Prostate gland (tissue), 2 donors: Measurements from ENCODE around the gene SORBS1. TPM values are rescaled to one million over a fixed set of nuclear protein-coding genes. Genes with fewer than 3 reads are reported as not detected.

Source experiments
- DNase-seq: peaks from one replicate; pipeline ENCODE4 v3.0.0-alpha.2; 2019; ENCODE audit warnings: low spot score
- H3K27ac ChIP-seq, 2 donors: fragments of 200-600 bp; sonication (generic); 2 replicates each; pipeline ENCODE4 v1.5.1; 2017 to 2019
- H3K27me3 ChIP-seq: fragments of 200-600 bp; sonication (generic); replicated peaks from 2 replicates; pipeline ENCODE4 v1.5.1; 2019; ENCODE audit not compliant: insufficient read depth
- H3K36me3 ChIP-seq, 2 donors: fragments of 200-600 bp; sonication (generic); 1 replicate in 1 of 2; 2 replicates in 1 of 2; pipeline versions ENCODE4 v1.5.1 to v1.8.1; 2017 to 2019
- H3K4me1 ChIP-seq: fragments of 200-600 bp; sonication (generic); replicated peaks from 2 replicates; pipeline ENCODE4 v1.5.1; 2019
- H3K4me3 ChIP-seq, 2 donors: fragments of 200-600 bp; sonication (generic); 2 replicates each; pipeline ENCODE4 v1.5.1; 2017 to 2019
- H3K9me3 ChIP-seq: fragments of 200-600 bp; sonication (generic); 2 replicates; pipeline ENCODE4 v1.5.1; 2017
- CTCF ChIP-seq, 4 experiments: fragments of 200-600 bp in 2 of 4; fragments of 450-650 bp in 2 of 4; sonication (generic) in 2 of 4; IDR thresholded peaks; 1 replicate in 3 of 4; 2 replicates in 1 of 4; pipeline ENCODE4 v1.5.1; 2016 to 2019; ENCODE audit warnings: antibody characterized with exemption in 4 of 4, mild to moderate bottlenecking in 2 of 4, moderate library complexity in 2 of 4
- POLR2A ChIP-seq: fragments of 450-650 bp; IDR thresholded peaks from one replicate; pipeline ENCODE4 v1.6.1; 2016; ENCODE audit warnings: antibody characterized with exemption, mild to moderate bottlenecking
- POLR2AphosphoS5 ChIP-seq: sonication (generic); formaldehyde crosslinking; IDR thresholded peaks from one replicate; pipeline ENCODE4 v1.6.1; 2017; ENCODE audit warnings: antibody characterized with exemption
- WGBS: methylation state at CpG from one replicate; pipeline ENCODE4 v1.1.5; 2018; 5-methylcytosine and 5-hydroxymethylcytosine counted together
- intact Hi-C: fragments of 100-400 bp; cut with DNase I; formaldehyde crosslinking; loops from one replicate; pipeline ENCODE4 v1.14.2; 2022
- total RNA-seq, 2 donors: library from RNA; depleted of rRNA; stranded (reverse); fragments of >200 nt; gene quantifications; one replicate each; pipeline ENCODE4 v1.1.0, GENCODE V29; 2016

The SORBS1 gene
- total RNA-seq, 2 donors from 2014 or later: 84.6 to 189 TPM

DNA sequence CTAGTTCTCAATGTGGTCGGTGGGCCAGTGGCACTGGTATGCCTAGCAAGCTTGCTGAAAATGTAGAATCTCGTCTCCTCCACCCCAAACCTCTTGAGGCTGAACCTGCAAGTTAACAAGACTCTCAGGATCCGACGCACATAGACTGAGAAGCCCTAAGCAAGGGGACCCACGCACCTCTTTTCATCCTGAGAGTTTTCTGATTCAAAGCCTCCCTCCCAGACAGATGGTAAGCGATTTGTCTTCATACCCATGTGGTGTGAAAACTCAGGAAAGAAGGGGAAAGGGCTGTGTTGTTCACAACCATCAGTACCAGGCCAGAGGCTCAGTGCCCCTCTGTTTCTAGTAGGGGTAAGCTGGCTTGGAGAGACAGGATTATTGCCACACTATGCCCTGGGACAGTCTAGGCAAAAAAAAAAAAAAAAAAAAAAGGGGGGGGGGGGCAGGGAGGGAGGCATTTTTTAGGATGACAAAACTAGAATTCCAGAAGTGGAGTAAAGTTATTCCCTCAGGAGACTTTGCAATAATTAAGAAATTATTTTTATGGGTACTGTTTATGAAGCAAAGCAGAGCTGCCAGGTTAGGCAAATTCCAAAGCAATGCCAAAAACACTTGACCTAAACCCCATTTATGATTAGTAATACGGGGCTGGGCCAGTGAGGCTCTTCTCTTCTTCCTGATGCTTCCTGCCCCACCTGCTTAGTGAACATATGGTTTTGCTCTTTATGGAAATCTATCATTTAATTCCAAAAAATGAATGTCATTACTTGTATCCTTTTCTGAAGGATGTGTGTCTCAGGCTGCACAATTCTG lies 152.8 kb downstream of the SORBS1 start:
- no peaks in the 10 kb centered on the region for H3K9me3 ChIP-seq
- H3K4me3 ChIP-seq: no peak overlapping the region
- DNase-seq: no peak
- H3K27ac ChIP-seq: peak overlapping the region; percentile 41 to 61
- WGBS: 77% methylated on average over 7 of the region's 7 CpGs
- intact Hi-C loops: no loop called here
- H3K27me3 ChIP-seq: no peaks in the 10 kb centered on the region
- no peaks in the 10 kb centered on the region for H3K36me3 ChIP-seq
- TF ChIP-seq POLR2A (no peak), CTCF (IDR thresholded peaks at IDR 0.05) (no peak), POLR2AphosphoS5 (no peak)
- H3K4me1 ChIP-seq: no peaks in the 10 kb centered on the region

DNA sequence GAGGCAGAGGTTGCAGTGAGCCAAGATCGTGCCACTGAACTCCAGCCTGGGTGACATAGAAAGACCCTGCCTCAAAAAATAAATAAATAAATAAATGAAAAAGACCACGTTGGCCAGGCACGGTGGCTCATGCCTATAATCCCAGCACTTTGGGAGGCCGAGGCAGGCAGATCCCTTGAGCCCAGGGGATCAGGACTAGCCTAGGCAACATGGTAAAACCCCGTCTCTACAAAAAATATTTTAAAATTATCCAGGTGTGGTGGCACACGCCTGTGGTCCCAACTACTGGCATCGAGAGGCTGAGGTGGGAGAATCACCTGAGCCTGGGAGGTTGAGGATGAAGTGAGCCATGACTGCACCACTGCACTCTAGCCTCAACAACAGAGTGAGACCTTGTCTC lies 153.6 kb downstream of the SORBS1 start:
- Histone ChIP-seq H3K4me3 (no peak overlapping the region), H3K4me1 (no peaks in the 10 kb centered on the region), H3K9me3 (no peaks in the 10 kb centered on the region), H3K27me3 (no peaks in the 10 kb centered on the region), H3K36me3 (no peaks in the 10 kb centered on the region), H3K27ac (peak overlapping the region; percentile 19 to 22)
- WGBS: 92% methylated on average over 7 of the region's 7 CpGs
- intact Hi-C loops: no loop called here
- TF ChIP-seq POLR2AphosphoS5 (no peak), POLR2A (no peak), CTCF (IDR thresholded peaks at IDR 0.05) (no peak)
- no peak for DNase-seq

DNA sequence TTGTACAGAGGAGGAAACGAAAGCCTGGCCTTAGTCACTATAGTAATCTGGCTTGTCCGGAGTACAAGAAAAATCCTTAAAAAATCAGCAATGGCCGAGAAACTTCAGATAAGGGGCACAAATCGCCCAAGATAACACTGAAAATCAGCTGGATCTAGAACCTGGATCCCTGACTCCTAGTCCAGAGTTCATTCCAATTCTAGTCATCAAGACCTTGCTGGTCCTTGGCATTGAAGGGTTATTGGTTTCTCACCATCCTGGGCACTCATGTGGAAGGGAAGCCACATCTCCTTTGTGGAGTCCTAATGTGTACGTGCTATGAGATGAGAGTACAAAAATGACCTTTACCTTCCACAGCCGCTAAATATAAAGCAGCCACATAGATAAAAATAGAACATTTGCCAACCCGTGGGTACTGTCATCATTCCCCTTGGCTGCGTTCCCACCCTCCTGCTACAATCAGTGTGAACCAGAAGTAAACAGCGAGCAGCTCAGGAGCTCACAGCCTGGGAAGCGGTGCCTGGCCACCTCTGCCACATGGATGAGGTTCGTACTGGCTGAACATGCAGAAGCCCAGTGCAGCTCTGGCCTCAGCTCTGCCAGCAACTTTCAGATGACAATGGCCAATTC lies 154.4 kb downstream of the SORBS1 start:
- Histone ChIP-seq H3K36me3 (no peaks in the 10 kb centered on the region), H3K4me3 (no peak overlapping the region), H3K4me1 (no peaks in the 10 kb centered on the region), H3K27me3 (no peaks in the 10 kb centered on the region), H3K27ac (peak overlapping the region; percentile 19 to 22), H3K9me3 (no peaks in the 10 kb centered on the region)
- WGBS: 63% methylated on average over 11 of the region's 11 CpGs
- TF ChIP-seq POLR2AphosphoS5 (peak; percentile 38), CTCF (IDR thresholded peaks at IDR 0.05) (no peak), POLR2A (no peak)
- DNase-seq: peak; percentile 42
- intact Hi-C loops: no loop called here

DNA sequence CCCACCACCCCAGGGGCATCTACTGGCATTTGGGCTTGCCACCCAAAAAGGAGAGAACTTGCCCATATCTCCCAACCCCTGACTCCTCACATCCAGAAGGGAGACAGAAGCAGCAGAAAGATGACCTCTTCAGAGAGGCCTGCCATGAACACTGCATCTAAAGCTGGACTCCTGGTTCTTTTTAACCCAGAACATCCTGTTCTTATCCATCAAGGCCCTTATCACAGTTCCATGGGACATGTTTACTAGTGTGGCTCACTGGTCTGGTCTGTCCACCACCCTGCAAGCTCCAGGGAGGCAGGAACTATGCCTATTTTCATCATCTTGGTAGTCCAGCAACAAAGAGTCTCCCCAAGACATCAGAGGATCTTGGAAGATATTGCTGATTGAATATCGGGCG lies 155.5 kb downstream of the SORBS1 start:
- Histone ChIP-seq H3K27me3 (no peaks in the 10 kb centered on the region), H3K36me3 (no peaks in the 10 kb centered on the region), H3K4me1 (no peaks in the 10 kb centered on the region), H3K9me3 (no peaks in the 10 kb centered on the region), H3K27ac (no peak overlapping the region), H3K4me3 (no peak overlapping the region)
- no peak for TF ChIP-seq CTCF (IDR thresholded peaks at IDR 0.05)
- no peak for TF ChIP-seq POLR2AphosphoS5
- no peak for TF ChIP-seq POLR2A
- intact Hi-C loops: no loop called here
- 87% methylated on average over 2 of the region's 2 CpGs for WGBS
- DNase-seq: no peak

DNA sequence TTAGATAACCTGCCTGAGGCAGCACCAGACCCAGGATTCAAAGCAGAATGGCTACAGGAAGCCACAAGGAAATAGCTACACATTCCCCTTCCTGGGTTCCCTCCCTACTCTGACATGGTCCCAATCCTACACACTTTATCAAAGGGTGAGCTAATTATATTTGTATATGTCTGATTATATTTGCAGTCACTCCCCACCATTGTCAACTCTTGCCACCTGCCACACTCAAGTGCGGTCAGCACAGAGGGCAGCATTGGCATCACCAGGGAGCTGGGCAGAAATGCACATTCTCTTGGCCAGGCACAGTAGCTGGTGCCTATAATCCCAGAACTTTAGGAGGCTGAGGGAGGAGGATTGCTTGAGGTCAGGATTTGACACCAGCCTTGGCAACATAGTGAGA lies 156.3 kb downstream of the SORBS1 start:
- Histone ChIP-seq H3K4me1 (no peaks in the 10 kb centered on the region), H3K9me3 (no peaks in the 10 kb centered on the region), H3K27me3 (no peaks in the 10 kb centered on the region), H3K4me3 (no peak overlapping the region), H3K36me3 (no peaks in the 10 kb centered on the region), H3K27ac (no peak overlapping the region)
- no peak for DNase-seq
- TF ChIP-seq POLR2A: no peak
- TF ChIP-seq CTCF (IDR thresholded peaks at IDR 0.05): no peak
- TF ChIP-seq POLR2AphosphoS5: no peak
- intact Hi-C loops: no loop called here
- 100% methylated on average over 1 of the region's 1 CpG for WGBS
